ENCODE results near the gene KLHL29. TPM values are rescaled to one million over a fixed set of nuclear protein-coding genes. Genes with fewer than 3 reads are reported as not detected.

KLHL29 gene
- total RNA-seq, 1 donor from 2014 or later, result 5.0 TPM

- H3K27me3 Mint-ChIP-seq (ENCODE audit: unreplicated experiment), result peaks cover 11% of the 10 kb centered on the region
- no peak overlapping the region for H3K27ac Mint-ChIP-seq (ENCODE audit: unreplicated experiment)
- H3K4me1 Mint-ChIP-seq (ENCODE audit: unreplicated experiment), result peaks cover 8% of the 10 kb centered on the region
- no peak for DNase-seq (ENCODE audit: extremely low spot score, unreplicated experiment)
- H3K9me3 Mint-ChIP-seq (ENCODE audit: unreplicated experiment), result peaks cover 5% of the 10 kb centered on the region
- H3K4me3 Mint-ChIP-seq (ENCODE audit: unreplicated experiment), result no peak overlapping the region
- no peaks in the 10 kb centered on the region for H3K36me3 Mint-ChIP-seq (ENCODE audit: unreplicated experiment)
- TF ChIP-seq CTCF (IDR thresholded peaks at IDR 0.05), result no peak
Measured at GRCh38 chr2:23367760-23368159, 17.2 kb upstream of the KLHL29 start.

- no peak for TF ChIP-seq CTCF (IDR thresholded peaks at IDR 0.05)
- Mint-ChIP-seq H3K4me3 (ENCODE audit: unreplicated experiment) (no peak overlapping the region), H3K27me3 (ENCODE audit: unreplicated experiment) (peaks cover 15% of the 10 kb centered on the region), H3K27ac (ENCODE audit: unreplicated experiment) (no peak overlapping the region), H3K4me1 (ENCODE audit: unreplicated experiment) (no peaks in the 10 kb centered on the region), H3K9me3 (ENCODE audit: unreplicated experiment) (no peaks in the 10 kb centered on the region), H3K36me3 (ENCODE audit: unreplicated experiment) (no peaks in the 10 kb centered on the region)
- DNase-seq (ENCODE audit: extremely low spot score, unreplicated experiment), result no peak
Measured at GRCh38 chr2:23373666-23374065, 11.3 kb upstream of the KLHL29 start.

GRCh38 chr2:23375448-23375847 is 9.5 kb upstream of the KLHL29 start:
- no peaks in the 10 kb centered on the region for H3K9me3 Mint-ChIP-seq (ENCODE audit: unreplicated experiment)
- peaks cover 15% of the 10 kb centered on the region for H3K27me3 Mint-ChIP-seq (ENCODE audit: unreplicated experiment)
- H3K27ac Mint-ChIP-seq (ENCODE audit: unreplicated experiment), result no peak overlapping the region
- H3K4me1 Mint-ChIP-seq (ENCODE audit: unreplicated experiment), result peaks cover 1% of the 10 kb centered on the region
- no peak for TF ChIP-seq CTCF (IDR thresholded peaks at IDR 0.05)
- no peak for DNase-seq (ENCODE audit: extremely low spot score, unreplicated experiment)
- no peak overlapping the region for H3K4me3 Mint-ChIP-seq (ENCODE audit: unreplicated experiment)
- H3K36me3 Mint-ChIP-seq (ENCODE audit: unreplicated experiment), result no peaks in the 10 kb centered on the region

- no peaks in the 10 kb centered on the region for H3K36me3 Mint-ChIP-seq (ENCODE audit: unreplicated experiment)
- no peaks in the 10 kb centered on the region for H3K9me3 Mint-ChIP-seq (ENCODE audit: unreplicated experiment)
- no peak overlapping the region for H3K4me3 Mint-ChIP-seq (ENCODE audit: unreplicated experiment)
- no peak for DNase-seq (ENCODE audit: extremely low spot score, unreplicated experiment)
- TF ChIP-seq CTCF (IDR thresholded peaks at IDR 0.05), result no peak
- no peak overlapping the region for H3K27ac Mint-ChIP-seq (ENCODE audit: unreplicated experiment)
- peaks cover 6% of the 10 kb centered on the region for H3K4me1 Mint-ChIP-seq (ENCODE audit: unreplicated experiment)
- peaks cover 15% of the 10 kb centered on the region for H3K27me3 Mint-ChIP-seq (ENCODE audit: unreplicated experiment)
Measured at GRCh38 chr2:23376075-23376474, 8.9 kb upstream of the KLHL29 start.

- Mint-ChIP-seq H3K4me3 (ENCODE audit: unreplicated experiment) (no peak overlapping the region), H3K9me3 (ENCODE audit: unreplicated experiment) (no peaks in the 10 kb centered on the region), H3K27ac (ENCODE audit: unreplicated experiment) (no peak overlapping the region), H3K36me3 (ENCODE audit: unreplicated experiment) (no peaks in the 10 kb centered on the region), H3K4me1 (ENCODE audit: unreplicated experiment) (peaks cover 8% of the 10 kb centered on the region), H3K27me3 (ENCODE audit: unreplicated experiment) (peaks cover 15% of the 10 kb centered on the region)
- TF ChIP-seq CTCF (IDR thresholded peaks at IDR 0.05), result no peak
- no peak for DNase-seq (ENCODE audit: extremely low spot score, unreplicated experiment)
Measured at GRCh38 chr2:23376972-23377371, 8.0 kb upstream of the KLHL29 start.
